ENCODE results near the gene TMED9.

TMED9 gene

DNA sequence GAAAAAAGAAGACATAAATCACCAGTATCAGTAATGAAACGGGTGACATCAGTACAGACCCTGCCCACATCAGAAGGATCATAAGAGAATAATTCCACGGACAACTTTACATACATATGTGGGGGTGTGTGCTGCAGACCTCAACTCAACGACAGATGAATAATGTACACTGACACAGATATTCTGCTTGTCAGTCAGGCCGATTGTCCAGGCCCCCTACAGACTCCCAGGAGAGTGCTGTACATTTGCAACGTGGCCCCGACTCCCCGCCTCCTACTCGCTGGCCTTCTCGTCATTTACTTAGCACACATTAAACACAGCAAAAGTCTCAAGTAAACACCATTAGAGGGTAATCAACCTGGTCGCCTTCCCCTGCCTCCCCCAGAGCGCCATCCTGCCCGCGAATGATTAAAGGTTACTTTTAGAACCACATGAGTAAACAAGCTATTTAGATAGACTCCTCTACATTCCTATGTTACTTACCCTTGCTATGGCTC is 3.5 kb upstream of the TMED9 start:
- DNase-seq, result no peak

DNA sequence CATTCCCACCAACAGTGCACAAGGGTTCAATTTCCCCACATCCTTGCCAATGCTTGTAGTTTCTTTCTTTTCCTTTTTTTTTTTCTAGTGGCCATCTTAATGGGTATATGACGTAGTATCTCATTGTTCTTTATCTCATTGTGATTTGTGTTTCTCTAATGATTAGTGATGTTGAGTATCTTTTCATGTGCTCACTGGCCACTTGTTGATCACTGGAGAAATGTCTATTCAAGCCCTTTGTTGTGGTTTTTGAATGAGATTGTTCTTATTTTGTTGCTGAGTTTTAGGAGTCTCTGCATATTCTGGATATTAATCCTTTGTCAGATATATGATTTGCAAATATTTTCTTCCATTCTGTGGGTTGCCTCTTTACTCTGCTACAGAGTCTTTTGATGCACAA is 1.6 kb upstream of the TMED9 start:
- DNase-seq, result no peak

DNA sequence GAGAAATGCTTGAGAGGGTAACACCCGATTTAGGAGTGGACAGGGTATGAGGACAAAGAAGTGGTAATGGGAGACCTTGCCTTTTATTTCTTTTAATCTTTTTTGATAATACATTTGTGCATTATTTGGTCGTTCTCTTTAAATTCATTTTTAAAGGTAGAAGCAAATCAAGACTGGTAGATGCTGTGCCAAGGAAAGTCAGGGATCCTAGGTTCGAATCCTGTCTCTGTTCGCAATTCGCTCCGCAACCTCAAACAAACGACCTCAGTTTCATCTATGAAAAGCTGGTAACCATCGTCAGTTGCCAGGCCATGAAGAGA is 353 bp upstream of the TMED9 start:
- no peak for DNase-seq

DNA sequence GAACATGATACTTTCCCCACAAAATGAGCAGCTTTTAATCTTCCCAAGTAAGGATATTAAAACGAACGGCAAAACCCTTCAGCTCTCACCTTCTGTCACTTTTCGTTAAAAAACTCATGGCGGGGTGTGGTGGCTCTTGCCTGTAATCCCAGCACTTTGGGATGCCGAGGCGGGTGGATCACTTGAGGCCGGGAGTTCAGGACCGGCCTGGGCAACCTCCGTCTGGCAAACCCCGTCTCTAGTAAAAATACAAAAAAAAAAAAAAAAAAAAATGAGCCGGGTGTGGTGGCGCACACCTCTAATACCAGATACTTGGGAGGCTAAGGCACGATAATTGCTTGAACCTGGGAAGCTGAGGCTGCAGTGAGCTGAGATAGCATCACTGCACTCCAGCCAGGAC is 902 bp downstream of the TMED9 start:
- DNase-seq, result no peak

DNA sequence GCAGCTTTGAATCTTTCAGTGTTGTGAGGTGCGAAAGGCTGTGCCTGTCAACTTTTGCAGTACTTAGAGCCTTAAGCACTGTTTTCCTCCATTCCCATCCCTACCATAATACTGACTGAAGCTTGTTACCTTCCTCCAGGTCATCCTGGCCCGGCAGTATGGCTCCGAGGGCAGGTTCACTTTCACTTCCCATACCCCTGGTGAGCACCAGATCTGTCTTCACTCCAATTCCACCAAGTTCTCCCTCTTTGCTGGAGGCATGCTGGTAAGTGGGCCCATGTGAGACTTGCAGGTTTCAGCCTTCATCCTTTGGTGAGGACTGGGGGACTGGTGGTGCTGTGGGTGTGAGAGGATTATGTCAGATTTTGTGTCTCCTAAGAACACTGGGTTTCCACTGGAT is 1.5 kb downstream of the TMED9 start:
- no peak for DNase-seq

DNA sequence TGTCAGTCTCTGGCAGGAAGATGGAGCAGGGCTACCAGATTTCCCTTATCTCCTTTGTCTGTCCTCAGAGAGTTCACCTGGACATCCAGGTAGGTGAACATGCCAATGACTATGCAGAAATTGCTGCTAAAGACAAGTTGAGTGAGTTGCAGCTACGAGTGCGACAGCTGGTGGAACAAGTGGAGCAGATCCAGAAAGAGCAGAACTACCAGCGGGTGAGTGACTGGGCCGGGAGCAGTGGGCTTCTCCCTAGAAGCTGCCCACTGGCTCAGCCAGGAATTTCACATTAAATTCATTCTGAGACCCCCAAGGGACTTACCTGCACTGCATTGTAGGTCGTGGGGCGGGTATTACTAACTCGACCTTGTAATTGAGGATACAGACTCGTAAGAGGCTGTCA is 2.1 kb downstream of the TMED9 start:
- no peak for DNase-seq

DNA sequence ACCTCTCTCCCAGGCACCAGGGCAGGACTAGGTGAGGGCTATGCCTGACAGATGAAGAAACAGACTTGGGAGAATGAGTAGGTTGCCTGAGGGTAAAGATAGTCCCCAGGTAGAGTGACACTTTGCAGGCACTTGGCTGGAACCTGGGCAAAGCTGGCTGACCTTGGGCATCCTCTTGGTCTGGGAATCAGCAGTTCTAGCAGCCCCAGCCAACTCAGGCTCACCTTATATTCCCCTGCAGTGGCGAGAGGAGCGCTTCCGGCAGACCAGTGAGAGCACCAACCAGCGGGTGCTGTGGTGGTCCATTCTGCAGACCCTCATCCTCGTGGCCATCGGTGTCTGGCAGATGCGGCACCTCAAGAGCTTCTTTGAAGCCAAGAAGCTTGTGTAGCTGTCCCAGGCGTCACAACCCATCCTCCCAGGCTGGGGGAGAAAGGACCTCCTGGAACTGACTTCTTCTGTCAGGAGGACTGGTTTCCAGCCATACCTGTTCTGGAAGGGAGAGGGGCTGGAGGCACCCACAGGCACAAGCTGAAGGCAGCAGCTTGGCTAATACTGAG is 3.1 kb downstream of the TMED9 start:
- DNase-seq, result no peak

DNA sequence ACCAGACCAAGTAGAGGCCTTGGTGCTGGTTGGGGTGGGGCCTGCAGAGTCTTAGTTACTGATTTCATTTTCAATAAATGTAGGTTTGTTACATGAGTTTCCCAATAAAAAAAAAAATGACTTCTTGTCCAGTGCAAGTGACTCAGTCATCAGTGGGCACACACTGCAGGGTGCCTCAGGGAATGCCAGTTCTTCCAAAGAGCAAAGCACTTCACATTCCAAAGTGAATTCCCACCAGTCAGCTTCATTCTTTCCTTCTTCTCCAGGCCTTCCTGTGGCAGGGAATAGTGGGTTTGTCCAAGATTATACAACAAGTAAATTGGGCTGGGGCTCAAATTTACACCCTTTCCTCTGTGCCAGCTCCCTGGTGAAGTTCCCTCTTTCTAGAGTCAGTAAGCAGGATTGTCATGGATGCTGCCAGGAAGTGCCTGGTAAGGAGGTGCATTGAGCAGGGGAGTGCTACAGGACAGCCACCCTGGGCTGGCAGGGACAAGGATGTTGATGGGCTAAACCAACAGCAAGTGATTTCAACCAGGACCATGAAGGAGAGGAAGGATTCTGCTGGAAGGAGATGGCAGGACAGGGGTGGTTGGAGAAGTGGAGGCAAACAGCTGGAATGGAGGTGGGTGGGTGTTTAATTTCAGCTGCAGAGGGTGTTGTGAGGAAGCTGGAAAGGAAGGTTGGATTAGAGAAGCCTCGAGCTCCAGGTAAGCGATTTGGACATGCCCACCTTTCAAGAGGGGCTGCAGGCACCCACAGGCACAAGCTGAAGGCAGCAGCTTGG is 4.2 kb downstream of the TMED9 start:
- DNase-seq, result no peak

DNA sequence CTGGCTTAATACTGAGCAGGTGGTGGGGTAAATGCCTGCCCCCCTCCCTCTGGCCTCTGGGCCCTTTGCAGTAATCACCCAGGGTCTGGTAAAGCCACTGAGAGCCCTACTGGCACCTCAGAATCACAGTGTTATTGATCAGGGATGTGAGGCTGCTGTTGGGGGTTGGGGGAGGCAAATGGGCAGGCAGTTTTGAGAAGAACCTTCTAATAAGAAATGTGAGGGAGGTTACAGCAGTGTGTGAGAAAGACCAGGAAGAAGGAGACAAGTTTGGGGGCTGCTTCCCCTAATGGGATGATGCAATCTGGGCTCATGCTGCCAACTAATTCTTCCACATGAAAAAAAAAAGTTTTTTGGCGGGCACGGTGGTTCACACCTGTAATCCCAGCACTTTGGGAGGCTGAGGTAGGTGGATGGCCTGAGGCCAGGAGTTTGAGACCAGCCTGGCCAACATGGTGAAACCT is 4.8 kb downstream of the TMED9 start:
- DNase-seq, result no peak

DNA sequence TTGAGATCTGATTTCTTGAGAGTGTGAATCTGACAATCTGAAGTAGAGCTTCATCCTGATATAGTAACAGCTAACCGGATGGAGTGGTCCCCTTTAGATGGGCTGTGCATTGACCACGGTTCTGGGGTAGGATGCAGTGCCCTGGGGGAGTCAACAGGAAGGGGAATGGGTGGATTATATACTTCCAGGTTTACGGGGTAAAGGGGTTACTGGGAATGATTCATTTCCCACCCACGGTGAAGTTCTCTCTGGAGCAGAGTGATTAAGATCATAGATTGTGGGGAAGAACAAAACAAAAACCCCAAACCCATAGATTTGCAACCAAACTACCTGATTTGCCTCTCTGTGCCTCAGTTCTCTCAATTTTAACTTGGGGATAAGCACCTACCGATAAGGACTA is 6.5 kb downstream of the TMED9 start:
- no peak for DNase-seq

DNA sequence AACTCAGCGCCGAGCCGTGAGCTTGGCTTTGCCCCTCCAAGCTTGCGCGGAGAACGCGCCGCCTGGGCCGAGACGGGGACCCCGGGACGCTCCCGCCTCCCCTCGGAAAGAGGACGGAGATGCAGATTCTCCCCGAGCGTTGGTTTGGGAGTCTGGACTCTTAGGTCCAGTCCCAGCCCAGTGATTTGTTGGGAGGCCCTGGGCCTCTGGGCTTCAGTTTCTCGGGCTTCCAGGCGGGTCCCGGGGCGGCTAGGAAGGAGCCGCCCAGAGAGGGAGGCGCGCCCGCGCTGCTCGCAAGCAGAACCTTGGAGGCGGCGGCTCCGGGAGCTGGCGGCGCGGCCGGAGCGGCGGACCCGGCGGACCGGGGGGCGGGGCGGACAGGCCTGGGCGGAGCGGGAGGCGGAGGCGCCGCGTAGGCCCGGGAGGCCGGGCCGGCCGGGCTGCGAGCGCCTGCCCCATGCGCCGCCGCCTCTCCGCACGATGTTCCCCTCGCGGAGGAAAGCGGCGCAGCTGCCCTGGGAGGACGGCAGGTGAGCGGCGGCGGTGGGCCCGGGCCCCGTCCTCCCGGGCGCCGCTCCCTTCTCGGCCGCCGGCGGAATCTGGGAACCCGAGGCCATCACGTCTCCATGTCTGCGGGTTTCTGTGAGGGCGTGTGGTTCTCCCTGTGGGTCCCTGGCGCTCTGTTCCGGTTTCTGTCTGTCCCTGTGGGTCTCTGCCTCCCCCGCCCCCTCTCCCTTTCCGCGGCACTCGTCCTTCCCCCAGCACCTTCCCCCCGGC is 7.9 kb downstream of the TMED9 start, which contains the start of gene B4GALT7:
Gene B4GALT7 (plus strand): TSS at position 402 of the 777 bp plus-strand sequence. CDS start 79 bp downstream, at position 481.
- no peak for DNase-seq

DNA sequence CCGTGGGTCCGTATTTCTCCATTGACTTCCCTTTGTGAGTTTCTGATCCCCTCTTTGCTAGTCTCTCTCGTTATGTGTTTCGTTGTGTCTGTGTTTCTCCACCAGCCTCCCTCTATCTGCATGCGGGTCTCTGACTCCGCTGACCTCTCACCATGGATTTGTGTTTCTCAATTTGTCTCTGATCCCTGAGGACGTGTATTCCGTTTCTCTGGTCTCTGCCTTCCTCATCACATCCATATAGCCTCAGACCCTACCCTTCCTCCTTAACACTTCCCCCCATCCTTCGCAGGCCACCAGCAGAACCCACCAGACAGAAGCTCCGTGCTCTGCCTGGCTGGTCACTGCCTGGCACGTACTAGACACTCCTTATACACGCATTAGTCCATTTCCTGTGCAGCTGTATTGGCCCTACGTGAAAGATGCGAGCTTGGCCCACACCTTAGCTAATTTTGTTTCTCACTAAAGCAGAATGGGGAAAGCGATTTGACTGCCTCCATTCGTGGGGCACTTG is 8.6 kb downstream of the TMED9 start:
- no peak for DNase-seq

DNA sequence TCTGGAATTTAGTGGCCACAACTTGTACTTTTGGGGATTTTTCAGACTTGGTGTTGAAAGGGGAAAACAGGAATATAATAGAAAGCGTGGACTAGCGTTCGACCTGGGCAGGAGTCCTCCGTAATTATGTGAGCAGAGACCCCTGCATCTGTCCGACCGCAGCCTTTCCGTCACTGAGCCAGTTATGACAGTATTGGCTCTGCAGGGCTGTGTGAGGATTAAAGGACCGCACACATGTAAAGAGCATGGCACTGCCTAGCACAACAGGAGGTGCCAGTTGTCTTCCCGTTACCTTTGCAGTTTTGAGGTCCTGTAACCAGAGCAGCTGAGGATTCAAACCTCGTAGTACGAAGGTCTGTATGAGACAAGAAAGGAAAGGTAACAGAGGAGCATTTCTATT is 9.1 kb downstream of the TMED9 start:
- no peak for DNase-seq

DNA sequence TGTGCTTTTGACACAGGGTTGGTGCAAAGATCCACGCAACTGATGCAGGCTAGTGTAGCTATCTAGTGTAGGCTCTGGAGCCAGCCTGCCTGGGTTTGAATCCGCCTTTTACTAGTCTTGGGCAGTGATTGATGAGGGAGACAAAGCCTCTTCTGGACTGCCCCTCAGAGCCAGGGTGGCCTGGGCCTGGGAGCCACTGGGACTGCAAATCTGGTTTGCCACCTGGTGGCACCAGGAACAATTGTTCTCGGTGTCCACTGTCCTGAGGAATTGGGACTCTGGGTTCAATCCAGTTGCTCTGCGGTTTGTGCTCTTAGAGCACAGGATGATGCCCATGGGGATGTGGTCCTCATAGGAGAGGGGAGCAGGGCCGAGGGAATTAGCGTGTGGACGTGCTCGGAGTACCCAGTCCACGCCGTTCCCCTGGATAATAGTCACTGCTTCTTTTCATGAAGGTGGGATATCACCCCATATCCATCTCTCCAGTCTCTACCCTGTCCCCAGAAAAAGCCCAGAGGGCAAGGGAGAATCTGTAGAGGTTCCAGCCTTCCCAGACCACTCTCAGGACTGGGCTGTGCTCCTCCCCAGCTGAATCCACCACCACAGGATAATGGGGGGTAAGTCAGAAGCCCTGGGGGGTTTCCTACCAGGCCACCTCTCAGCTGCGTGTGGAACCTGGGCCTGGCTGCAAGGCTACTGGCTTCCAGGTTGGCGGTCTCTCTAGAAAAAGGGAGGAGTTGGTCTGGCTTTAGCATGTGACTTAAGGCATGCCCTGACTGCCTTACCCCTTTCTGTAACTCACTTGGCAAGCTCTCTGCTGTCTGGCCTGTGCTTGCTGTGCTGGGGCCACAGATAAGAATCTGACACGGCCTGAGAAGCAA is 9.8 kb downstream of the TMED9 start:
- DNase-seq, result no peak

DNA sequence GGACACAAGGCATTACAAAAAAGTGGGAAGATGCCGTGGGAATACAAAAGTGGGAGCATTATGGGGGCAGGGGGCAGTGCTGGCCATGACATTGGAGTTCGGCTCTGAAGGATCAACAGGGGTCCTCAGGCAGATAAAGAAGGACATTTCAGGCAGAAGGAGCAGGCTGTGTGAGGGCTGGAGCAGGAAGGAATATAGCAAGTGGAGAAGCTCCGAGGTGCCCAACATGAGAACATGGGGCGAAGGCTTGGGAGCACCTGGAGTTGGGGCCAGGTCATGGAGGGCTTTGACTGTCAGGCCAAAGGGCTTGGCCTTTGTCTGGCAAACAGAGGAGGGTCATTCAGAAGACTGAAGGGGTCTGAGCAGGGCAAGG is 10.4 kb downstream of the TMED9 start:
- DNase-seq, result no peak

DNA sequence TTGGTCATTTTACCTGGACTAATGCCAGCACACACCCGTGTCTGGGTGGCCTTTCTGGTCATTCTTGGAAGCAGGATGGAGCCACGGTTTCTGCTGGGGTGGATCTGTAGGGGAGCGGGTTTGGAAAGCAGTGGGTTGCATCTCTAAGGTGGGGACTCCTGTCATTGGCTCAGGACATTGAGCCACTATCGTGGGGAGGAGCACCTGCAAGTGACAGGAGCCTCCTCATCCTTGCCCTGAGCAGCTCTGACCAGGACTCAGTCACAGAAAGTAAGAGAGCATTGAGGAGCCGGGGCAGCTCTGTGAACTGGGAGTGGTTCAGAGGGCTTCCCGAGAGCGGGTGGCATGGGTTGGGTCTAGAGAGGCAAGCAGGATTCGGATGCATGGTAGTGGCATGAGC is 11.6 kb downstream of the TMED9 start:
- no peak for DNase-seq

DNA sequence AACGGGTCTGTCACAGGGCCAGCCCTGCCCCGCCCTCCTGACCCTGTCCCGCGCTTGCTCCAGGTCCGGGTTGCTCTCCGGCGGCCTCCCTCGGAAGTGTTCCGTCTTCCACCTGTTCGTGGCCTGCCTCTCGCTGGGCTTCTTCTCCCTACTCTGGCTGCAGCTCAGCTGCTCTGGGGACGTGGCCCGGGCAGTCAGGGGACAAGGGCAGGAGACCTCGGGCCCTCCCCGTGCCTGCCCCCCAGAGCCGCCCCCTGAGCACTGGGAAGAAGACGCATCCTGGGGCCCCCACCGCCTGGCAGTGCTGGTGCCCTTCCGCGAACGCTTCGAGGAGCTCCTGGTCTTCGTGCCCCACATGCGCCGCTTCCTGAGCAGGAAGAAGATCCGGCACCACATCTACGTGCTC is 12.1 kb downstream of the TMED9 start:
- DNase-seq, result no peak

DNA sequence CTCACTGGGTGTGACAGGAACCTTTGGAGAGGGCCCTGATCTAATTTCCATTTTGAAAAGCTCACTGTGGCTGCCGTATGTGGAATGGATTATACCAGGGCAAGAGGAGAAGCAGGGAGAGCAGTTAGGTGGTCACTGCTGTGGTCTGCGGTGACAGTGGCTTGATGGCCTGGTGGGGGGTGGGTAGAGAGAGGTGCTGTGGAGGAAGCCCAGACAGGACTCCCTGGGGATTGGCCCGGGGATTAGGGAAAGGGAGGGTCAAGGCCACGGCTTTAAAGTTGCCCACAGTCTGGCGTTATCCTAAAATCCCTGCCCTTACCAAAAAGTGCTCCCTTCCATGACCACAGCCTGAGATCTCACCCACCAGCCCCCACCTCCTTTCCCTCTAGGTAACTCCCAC is 12.7 kb downstream of the TMED9 start:
- DNase-seq, result no peak

DNA sequence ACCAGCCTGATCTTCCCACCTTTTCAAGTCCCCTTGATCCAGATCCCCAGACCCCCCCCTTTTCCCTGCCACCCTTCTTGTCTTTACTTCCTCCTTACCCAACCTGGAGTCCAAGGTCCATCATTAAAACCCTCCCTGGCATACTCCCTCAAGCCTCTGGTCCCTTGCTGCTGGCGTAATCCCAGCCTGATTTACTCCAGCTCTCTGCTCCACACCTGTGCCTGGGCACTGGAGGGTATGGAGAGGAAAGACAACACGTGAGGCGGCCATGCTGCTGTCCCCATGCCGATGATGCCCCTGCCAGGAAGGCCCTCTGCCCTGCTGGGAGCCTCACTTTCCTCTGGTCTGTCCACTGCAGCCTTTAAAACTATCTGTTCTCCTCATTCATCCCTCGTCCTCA is 13.1 kb downstream of the TMED9 start:
- no peak for DNase-seq

DNA sequence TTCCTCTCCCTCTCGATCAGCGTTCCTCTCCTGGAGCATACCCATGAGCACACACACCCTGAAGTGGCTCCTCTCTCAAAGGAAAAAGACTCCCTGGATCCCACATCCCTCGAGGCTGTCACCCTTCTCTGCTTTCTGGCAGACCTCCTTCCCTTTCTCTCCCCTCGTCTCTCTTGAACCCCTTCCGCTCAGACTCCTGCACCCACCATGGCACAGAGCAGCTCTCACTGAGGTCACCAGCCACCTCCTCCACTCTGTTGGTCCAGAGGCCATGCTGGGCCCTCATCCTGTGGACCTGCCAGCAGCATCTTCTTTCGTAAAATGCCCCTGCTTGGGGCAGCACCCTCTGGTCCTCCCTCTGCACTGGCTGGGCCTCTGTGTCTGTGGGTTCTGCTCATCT is 13.7 kb downstream of the TMED9 start:
- DNase-seq, result no peak

DNA sequence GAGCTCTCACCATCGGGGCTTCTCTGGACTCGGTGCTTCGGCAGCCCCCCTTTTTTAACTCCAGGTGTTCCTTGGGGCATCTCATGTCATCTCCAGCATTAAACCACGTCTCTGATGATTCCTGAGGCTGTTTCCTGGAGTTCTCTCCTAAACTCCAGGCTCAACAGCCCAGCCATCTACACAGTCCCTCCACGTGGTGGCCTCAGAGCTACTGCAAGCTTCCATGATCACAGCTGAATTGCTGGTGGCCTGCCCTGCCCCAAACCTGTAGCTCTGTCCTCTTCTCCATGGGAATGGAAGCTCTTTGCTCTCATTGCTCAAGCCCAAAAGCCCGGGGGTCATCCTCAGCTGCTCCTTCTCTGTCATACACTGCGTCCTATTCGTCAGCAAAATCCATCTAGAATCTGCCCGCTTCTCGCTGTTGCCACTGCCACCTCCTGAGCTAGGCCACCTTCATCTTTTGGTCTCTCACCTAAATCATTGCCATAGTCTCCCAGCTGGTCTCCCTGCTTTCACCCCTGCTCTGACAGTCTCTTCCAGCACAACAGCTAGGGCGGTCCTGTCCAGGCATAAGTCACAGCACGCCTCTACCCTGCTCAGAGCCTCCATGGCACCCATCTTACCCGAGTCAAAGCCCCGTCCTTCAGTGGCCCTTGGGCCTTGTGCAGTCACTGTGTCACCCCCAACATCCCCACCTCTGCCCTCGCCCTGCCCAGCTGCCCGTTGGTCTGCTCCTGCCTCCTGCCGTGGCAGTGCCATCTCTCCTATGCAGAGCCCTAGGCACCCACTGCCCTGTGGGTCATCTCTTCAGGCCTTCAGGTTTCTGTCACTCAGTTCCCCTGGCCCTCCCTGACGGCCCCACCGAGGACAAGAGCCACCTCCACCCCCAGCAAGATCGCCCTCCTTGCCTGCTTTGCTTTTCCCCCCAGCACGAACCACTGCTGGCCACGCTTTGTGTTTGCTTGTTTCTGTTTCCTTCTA is 14.4 kb downstream of the TMED9 start:
- DNase-seq, result no peak

DNA sequence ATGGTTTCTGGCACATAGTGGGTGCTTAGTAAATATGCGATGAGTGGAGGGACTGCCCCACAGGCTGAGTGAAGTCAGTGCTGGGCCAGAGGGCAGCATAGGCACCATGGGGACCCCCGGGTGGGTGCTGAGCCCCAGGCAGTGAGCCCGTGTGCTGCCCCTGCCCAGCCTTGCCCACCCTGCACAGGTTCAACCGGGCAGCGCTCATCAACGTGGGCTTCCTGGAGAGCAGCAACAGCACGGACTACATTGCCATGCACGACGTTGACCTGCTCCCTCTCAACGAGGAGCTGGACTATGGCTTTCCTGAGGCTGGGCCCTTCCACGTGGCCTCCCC is 15.1 kb downstream of the TMED9 start:
- no peak for DNase-seq

Data from NCI-H187 treated with DMSO at 0.1 percent for 48 hours (cell line).